Activated CD4-positive, alpha-beta T cell treated with anti-CD3 and anti-CD28 coated beads for 24 hours (primary cell): ENCODE results near the gene WDR47.

Experiments used
- DNase-seq, 2 donors: peaks; one replicate each; pipeline ENCODE4 v3.0.0-alpha.2; 2020; ENCODE audit warnings: low read depth in 2 of 2

WDR47 gene

DNA sequence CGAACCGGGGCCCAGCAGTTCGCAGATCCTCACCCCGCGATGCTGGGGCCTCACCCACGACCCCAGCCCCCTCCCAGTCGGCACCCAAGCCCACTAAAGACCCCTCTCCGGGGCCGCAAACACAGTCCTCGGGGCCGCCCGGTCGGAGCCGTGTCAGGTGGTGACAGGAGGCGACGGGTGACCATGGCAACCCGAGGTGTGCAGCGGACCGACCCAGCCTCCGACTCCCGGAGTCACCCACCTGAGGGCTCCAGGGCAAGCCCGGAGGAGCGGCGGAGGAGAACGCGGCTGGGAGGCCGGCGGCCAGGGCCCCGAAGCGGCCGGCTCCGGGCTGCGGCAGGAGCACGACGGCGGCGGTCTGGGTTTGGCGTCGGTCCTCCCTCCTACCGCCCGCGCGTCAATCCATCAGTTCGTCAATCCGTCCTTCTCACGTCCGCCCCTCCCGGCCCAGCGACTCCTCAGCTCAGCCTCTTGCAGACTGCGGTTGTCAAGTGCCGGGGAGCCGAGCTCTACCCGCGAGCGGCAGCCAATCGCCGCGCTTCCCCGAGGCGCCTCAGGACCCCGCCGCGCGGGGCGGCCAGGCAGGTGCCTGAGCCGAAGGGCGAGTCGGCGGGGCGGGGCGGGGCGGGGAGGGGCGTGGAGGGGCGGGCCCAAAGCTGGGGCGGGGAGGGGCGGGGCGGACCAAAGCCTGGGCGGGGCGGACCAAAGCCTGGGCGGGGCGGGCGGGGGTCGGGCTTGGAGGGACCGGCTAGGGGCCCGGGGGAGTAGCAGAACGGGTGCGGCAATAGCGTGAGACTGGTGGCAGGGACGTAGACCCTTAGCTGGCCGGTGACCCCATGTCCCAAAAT, at the start of gene WDR47:
Gene WDR47 (minus strand): TSS at position 482 of the 848 bp plus-strand sequence. CDS start 18,590 bp downstream, outside the sequence.
- DNase-seq: peak; percentile 91 to 92

GRCh38 chr1:109091078-109091838, 49.4 kb upstream of the WDR47 start:
- DNase-seq: no peak

GRCh38 chr1:109090196-109091077, 48.5 kb upstream of the WDR47 start, which contains the start of gene TMEM167B:
TMEM167B (plus strand) TSS chr1:109090764; CDS start chr1:109090873, 109 bp downstream.
- peak; percentile 69 to 83 for DNase-seq

DNA sequence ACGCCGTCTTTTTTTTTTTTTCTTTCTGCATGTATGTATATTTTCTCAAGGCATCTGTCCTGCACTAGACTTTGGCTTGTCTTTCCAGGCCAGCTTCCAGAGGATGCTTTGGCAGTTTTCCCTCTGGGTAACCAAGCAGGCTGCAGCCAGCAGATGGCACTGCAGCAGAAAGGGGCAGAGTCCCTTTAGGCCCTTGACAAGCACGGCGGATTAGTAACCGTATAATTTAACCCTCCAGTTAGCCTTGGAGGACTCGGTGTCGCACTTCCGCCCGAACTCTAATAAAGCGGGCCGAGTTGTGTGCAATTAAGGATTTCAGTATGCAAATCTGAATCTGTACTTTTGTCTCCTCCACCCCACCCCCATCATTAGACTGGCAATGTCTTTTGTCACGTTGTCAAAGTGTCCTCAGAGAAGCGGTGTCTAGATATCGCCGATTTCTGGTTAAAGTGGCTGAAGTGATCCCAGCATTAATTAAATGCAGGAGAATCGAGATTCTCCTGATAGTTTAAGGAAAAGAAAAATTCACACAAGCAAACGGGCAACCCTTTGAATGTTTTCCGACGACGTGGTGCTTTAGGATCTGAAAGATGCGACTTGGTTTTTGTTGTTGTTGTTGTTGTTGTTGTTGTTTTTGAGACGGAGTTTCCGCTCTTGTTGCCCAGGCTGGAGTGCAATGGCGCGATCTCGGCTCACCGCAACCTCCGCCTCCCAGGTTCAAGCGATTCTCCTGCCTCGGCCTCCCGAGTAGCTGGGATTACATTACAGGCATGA, 47.5 kb upstream of the WDR47 start:
- DNase-seq: no peak

GRCh38 chr1:109084563-109085517, 42.9 kb upstream of the WDR47 start:
- DNase-seq: no peak

DNA sequence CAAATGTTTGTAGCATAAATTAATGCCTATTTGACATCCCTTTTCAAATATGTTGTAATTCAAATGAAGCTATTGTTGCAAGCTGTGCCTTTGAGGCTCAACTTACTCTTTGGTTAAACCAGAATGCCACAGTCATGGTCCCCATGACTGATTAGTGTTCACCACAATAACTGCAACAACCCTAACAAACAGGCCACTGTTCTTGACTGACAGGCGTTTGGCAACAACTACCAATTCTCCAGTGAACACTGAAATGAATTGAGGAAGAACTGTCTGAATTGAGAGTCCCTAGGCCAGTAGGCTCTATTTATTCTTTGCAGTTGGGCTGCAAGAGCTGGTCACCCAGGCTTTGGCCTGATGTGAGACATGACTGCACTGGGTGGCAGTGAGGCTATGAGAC, 42.0 kb upstream of the WDR47 start:
- no peak for DNase-seq

DNA sequence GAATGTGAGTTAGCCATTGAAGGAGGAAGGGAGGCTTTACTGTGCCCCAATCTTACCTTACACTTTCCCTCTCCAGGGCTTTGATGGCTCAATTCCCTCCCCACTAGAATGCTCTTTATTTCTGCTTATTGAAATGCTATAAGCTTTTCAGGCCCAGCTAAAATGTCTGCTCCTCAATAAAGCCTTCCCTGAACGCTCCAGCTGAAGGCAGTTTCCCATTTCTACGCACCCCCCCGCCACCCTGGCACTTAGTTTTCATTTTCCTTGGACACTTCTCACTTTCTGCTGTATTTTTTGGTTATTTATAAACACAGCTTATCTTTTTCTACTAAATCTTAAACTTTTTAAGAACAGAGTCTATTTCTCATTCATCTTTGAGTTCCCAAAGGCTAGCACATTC, 41.6 kb upstream of the WDR47 start:
- DNase-seq: no peak

DNA sequence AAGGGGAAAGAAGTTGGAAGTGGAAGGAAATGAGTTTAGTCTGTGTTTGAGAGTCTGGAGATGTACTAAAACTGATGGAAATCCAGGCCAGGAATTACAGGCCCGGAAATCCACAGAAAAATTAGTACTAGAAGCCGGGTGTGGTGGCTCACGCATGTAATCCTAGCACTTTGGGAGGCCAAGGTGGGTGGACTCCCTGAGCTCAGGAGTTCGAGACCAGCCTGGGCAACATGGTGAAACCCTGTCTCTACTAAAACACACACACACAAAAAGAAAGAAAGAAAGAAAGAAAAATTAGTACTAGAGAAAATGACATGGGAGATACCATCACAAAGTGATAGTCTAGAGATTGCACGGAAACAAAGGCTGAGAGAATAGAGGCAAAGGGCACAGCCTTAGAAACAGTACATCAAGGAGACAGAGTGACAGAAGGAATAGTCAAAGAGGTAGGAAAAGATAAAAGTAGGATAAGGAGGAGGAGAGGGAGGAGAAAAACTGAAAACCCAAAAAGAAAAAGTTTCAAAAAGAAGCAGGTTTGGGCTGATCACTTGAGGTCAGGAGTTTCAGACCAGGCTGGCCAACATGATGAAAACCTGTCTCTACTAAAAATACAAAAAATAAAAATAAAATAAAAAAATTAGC, 38.7 kb upstream of the WDR47 start:
- no peak for DNase-seq

- no peak for DNase-seq
These were observed 37.3 kb upstream of the WDR47 start for GRCh38 chr1:109079240-109079622.

- no peak for DNase-seq
These were observed 36.4 kb upstream of the WDR47 start for GRCh38 chr1:109078317-109078716.

DNA sequence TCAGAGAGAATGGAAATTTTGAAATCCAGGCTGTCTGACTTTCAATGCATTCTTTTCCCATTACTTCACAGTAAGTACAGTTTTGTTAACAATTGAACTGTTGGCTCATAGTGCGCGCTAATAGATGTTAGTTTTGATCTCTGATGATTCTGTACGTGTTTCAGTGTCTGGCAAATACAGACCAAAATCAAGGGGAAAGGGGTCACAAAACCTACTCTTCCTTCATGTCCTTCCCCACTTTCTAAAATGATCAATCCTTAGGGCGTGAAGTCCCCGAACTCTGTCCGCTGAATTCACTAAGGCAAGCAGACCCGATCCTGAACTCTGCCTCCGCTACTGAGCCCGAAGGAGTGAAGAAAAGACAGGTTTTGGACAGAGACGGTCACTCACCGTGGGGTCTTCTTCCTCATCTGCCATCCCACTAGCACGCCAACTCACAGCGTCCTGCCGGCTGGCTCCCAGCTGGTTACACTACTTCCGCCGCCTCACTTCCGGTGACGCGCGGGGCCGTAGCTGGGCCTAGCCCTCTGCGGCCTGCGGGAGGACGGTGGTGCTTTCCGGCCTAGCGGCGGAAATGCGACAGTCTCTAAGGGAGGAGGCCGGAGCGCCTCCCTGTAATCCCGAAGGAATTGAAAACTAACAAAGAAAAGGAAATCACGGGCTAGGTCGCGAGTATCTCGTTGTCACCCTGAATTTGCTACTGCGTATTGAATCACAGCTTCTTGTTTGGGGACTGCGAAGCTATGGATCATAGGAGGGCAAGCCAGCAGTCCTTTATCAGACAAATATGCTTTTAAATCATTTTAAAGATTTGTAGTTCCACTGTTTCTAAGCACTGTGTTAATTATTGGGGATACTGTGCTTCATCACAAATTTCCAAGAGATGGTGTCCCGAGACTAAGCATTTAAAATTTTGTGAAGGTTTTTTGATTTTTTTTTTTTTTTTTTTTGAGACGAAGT, 33.9 kb upstream of the WDR47 start, which contains the start of gene TAF13:
Gene TAF13 (minus strand): TSS at position 473 of the 960 bp plus-strand sequence. CDS start 56 bp downstream, at position 417.
- DNase-seq: peak; percentile 66 to 78

- no peak for DNase-seq
These were observed 27.4 kb upstream of the WDR47 start for GRCh38 chr1:109069294-109069693.

DNA sequence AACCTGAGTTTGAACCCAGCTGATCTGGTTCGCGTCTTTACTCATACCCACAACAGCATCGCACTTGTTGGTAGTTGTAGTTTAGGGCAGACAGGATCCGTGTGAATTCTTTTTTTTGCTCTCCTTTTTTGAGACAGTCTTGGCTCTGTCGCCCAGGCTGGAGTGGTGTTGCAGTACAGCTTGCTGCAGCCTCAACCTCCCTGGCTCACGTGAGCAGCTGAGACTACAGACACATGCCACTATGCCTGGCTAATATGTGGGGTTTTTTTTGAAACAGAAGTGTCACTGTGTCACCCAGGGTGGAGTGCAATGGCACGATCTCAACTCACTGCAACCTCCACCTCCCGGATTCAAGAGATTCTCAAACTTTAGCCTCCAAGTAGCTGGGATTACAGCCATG, 26.0 kb upstream of the WDR47 start:
- no peak for DNase-seq

DNA sequence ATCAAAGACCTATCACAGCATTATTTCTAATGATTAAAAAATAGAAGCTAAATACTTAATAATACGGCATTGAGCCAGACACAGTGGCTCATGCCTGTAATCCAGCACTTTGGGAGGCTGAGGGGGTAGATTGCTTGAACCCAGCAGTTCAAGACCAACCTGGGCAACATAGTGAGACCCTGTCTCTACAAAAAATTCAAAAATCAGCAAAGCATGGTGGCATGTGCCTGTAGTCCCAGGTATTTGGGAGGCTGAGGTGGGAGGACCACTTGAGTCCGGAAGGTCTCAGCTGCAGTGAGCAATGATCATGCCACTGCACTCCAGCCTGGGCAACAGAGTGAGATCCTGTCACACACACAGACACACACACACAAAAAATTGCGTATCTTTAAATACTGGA, 23.2 kb upstream of the WDR47 start:
- no peak for DNase-seq

GRCh38 chr1:109061183-109061582, 19.3 kb upstream of the WDR47 start:
- no peak for DNase-seq

- DNase-seq: no peak
These were observed 18.8 kb upstream of the WDR47 start for GRCh38 chr1:109060707-109061106.

DNA sequence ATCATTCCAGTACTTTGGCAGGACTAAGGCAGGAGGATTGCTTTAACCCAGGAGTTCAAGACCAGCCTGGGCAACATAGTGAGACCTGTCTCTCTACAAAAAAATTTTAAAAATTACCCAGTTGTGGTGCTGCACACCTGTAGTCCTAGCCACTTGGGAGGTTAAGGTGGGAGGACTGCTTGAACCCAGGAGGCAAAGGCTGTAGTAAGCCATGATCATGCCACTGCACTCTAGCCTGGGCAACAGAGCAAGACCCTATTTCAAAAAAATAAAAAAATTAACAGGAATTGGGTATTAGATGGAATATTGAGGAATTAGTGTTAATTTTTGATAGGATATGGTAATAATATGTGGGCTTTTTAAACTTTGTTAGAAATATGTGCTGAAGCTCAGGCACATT, 17.1 kb upstream of the WDR47 start:
- DNase-seq: no peak

- no peak for DNase-seq
These were observed 14.2 kb upstream of the WDR47 start for GRCh38 chr1:109056064-109056463.
